GM12892 (cell line): ENCODE data around the gene VAV2.

Experiments used
- POLR2A ChIP-seq: IDR thresholded peaks from 2 replicates; pipeline ENCODE4 v1.6.1; 2011; ENCODE audit warnings: low read depth, low read length, control low read depth
- TAF1 ChIP-seq: IDR thresholded peaks from 2 replicates; pipeline ENCODE4 v1.6.1; 2011; ENCODE audit warnings: low read depth, mild to moderate bottlenecking, control low read depth, low read length, borderline replicate concordance

- TF ChIP-seq POLR2A = no peak
- no peak for TF ChIP-seq TAF1
These were observed 185.1 kb downstream of the VAV2 start for GRCh38 chr9:133807037-133807436.
